SU-DHL-6 (cell line): ENCODE data around the gene VWA8.

Source experiments
- H2AFZ ChIP-seq: fragments of 200-600 bp; sonication (generic); 2 replicates; pipeline ENCODE4 v1.6.1; 2014; ENCODE audit warnings: low read depth, mild to moderate bottlenecking, moderate library complexity, mixed read lengths, antibody characterized with exemption, low read length; ENCODE audit not compliant: severe bottlenecking
- H3F3A ChIP-seq: fragments of 200-600 bp; shearing (Covaris generic); 2 replicates; pipeline ENCODE4 v1.6.0; 2016; ENCODE audit warnings: antibody characterized with exemption, mild to moderate bottlenecking; ENCODE audit not compliant: insufficient read depth
- H3K27ac ChIP-seq: fragments of 200-600 bp; sonication (generic); 2 replicates; pipeline ENCODE4 v1.5.1; 2016; ENCODE audit warnings: low read depth, mild to moderate bottlenecking, low read length, moderate library complexity, mixed read lengths
- H3K27me3 ChIP-seq: fragments of 200-600 bp; sonication (generic), shearing (Covaris generic); 2 replicates; pipeline ENCODE4 v1.6.0; 2014; ENCODE audit warnings: mild to moderate bottlenecking, low read length
- H3K36me3 ChIP-seq: fragments of 200-600 bp; sonication (generic); 2 replicates; pipeline ENCODE4 v1.6.1; 2014; ENCODE audit warnings: mild to moderate bottlenecking, low read length, mixed read lengths
- H3K4me2 ChIP-seq: fragments of 300-600, 200-600 bp; shearing (Covaris generic), sonication (generic); 2 replicates; pipeline ENCODE4 v1.6.0; 2014; ENCODE audit warnings: low read length, low read depth, mild to moderate bottlenecking; ENCODE audit not compliant: poor library complexity, severe bottlenecking
- H3K4me3 ChIP-seq: fragments of 200-600 bp; sonication (generic); 2 replicates; pipeline ENCODE4 v1.5.1; 2014; ENCODE audit warnings: antibody characterized with exemption, low read length, mild to moderate bottlenecking, mixed read lengths; ENCODE audit not compliant: insufficient read depth, poor library complexity, severe bottlenecking
- H3K79me2 ChIP-seq: fragments of 200-600 bp; sonication (generic); 2 replicates; pipeline ENCODE4 v1.6.1; 2014; ENCODE audit warnings: mild to moderate bottlenecking, low read length, moderate library complexity; ENCODE audit not compliant: insufficient read depth
- H3K9ac ChIP-seq: fragments of 200-600 bp; sonication (generic); 2 replicates; pipeline ENCODE4 v1.7.0; 2014; ENCODE audit warnings: mild to moderate bottlenecking, low read length
- H3K9me2 ChIP-seq: fragments of 200-600 bp; sonication (generic); replicated peaks from 2 replicates; pipeline ENCODE4 v1.6.1; 2014; ENCODE audit warnings: low read length; ENCODE audit not compliant: insufficient read depth
- H3K9me3 ChIP-seq: fragments of 200-600 bp; sonication (generic); 2 replicates; pipeline ENCODE4 v1.6.1; 2014; ENCODE audit warnings: low read length, mixed read lengths; ENCODE audit not compliant: insufficient read depth
- H4K20me1 ChIP-seq: fragments of 200-600 bp; sonication (generic); 2 replicates; pipeline ENCODE4 v1.6.1; 2014; ENCODE audit warnings: low read depth, mild to moderate bottlenecking, antibody characterized with exemption, low read length, moderate library complexity, mixed read lengths
- CTCF ChIP-seq: fragments of 200-600 bp; sonication (generic); IDR thresholded peaks from one replicate; pipeline ENCODE4 v1.5.1; 2017; ENCODE audit warnings: antibody characterized with exemption, mild to moderate bottlenecking, low read length, moderate library complexity; ENCODE audit not compliant: insufficient read depth, poor library complexity, severe bottlenecking
- EZH2phosphoT487 ChIP-seq: fragments of 200-600 bp; sonication (generic), shearing (Covaris generic); conservative IDR thresholded peaks from 2 replicates; pipeline ENCODE4 v1.6.1; 2018; ENCODE audit warnings: mild to moderate bottlenecking, antibody characterized with exemption, low read length, moderate library complexity, mixed read lengths

VWA8 gene

GRCh38 chr13:41765020-41765419, 195.9 kb downstream of the VWA8 start:
- Histone ChIP-seq H3K9me2 (no peaks in the 10 kb centered on the region), H3K27ac (no peak overlapping the region), H3K79me2 (no peaks in the 10 kb centered on the region), H3K4me2 (no peak overlapping the region), H4K20me1 (no peaks in the 10 kb centered on the region), H3F3A (no peaks in the 10 kb centered on the region), H2AFZ (no peak overlapping the region), H3K9ac (no peak overlapping the region), H3K4me3 (no peak overlapping the region), H3K36me3 (no peaks in the 10 kb centered on the region), H3K9me3 (no peaks in the 10 kb centered on the region), H3K27me3 (no peaks in the 10 kb centered on the region)
- TF ChIP-seq CTCF: no peak
- TF ChIP-seq EZH2phosphoT487: no peak

GRCh38 chr13:41764558-41764957, 196.4 kb downstream of the VWA8 start:
- no peak for TF ChIP-seq EZH2phosphoT487
- no peak for TF ChIP-seq CTCF
- Histone ChIP-seq H3F3A (no peaks in the 10 kb centered on the region), H3K27ac (no peak overlapping the region), H3K9me2 (no peaks in the 10 kb centered on the region), H3K79me2 (no peaks in the 10 kb centered on the region), H3K4me3 (no peak overlapping the region), H2AFZ (no peak overlapping the region), H3K4me2 (no peak overlapping the region), H3K9ac (no peak overlapping the region), H3K9me3 (no peaks in the 10 kb centered on the region), H3K36me3 (0 out of 2 replicates have a peak, but pooled peaks cover under 1% of the 10 kb centered on the region), H3K27me3 (no peaks in the 10 kb centered on the region), H4K20me1 (no peaks in the 10 kb centered on the region)

GRCh38 chr13:41763782-41764181, 197.1 kb downstream of the VWA8 start:
- Histone ChIP-seq H3K9me2 (no peaks in the 10 kb centered on the region), H3K79me2 (no peaks in the 10 kb centered on the region), H3K27ac (no peak overlapping the region), H3K9me3 (no peaks in the 10 kb centered on the region), H3F3A (no peaks in the 10 kb centered on the region), H3K4me2 (no peak overlapping the region), H4K20me1 (no peaks in the 10 kb centered on the region), H3K27me3 (no peaks in the 10 kb centered on the region), H3K36me3 (0 out of 2 replicates have a peak, but pooled peaks cover 5% of the 10 kb centered on the region), H2AFZ (no peak overlapping the region), H3K9ac (no peak overlapping the region), H3K4me3 (no peak overlapping the region)
- TF ChIP-seq CTCF (no peak), EZH2phosphoT487 (no peak)

GRCh38 chr13:41762796-41763195, 198.1 kb downstream of the VWA8 start:
- Histone ChIP-seq H3K9me2 (no peaks in the 10 kb centered on the region), H3K27me3 (no peaks in the 10 kb centered on the region), H2AFZ (no peak overlapping the region), H3F3A (no peaks in the 10 kb centered on the region), H3K27ac (no peak overlapping the region), H3K79me2 (no peaks in the 10 kb centered on the region), H3K9me3 (no peaks in the 10 kb centered on the region), H3K4me3 (no peak overlapping the region), H3K4me2 (no peak overlapping the region), H3K36me3 (peaks cover 5% of the 10 kb centered on the region; the same call in 1 of the 2 replicates), H4K20me1 (no peaks in the 10 kb centered on the region), H3K9ac (no peak overlapping the region)
- TF ChIP-seq CTCF (no peak), EZH2phosphoT487 (no peak)
